HepG2 (cell line): ENCODE data around the gene EGFR. TPM values are rescaled to one million over a fixed set of nuclear protein-coding genes. Genes with fewer than 3 reads are reported as not detected.

Source experiments
- ATAC-seq: fragments of 200-7000 bp; cut with Tn5 transposase; 3 replicates; pipeline ENCODE4 v1.9.1; 2020; ENCODE audit warnings: mild to moderate bottlenecking, moderate library complexity
- BruUV-seq: library from RNA; stranded (reverse); fragments of 400-500 nt; replicated peaks from 2 replicates; lab custom pipeline; 2021; lab: Mats Ljungman, UMichigan
- CTCF ChIA-PET: fragments of 300-600 bp; formaldehyde crosslinking; extraction: SDS; loops from one replicate; lab custom pipeline; 2021; ENCODE audit warnings: low total read pairs, inconsistent platforms, low intra/inter-chr PET ratio; lab: Yijun Ruan, JAX
- POLR2A ChIA-PET: fragments of 350-600 bp; sonication (Branson Sonifier 250); formaldehyde crosslinking; loops from one replicate; lab custom pipeline; 2020; ENCODE audit warnings: antibody characterized with exemption, inconsistent platforms; lab: Yijun Ruan, JAX
- DNase-seq: peaks from one replicate; pipeline ENCODE4 v3.0.0-alpha.2; 2015; ENCODE audit warnings: low spot score
- FAIRE-seq: peaks from 3 replicates; lab custom pipeline; 2011; peaks lifted over from hg19 to GRCh38; lab: Jason Lieb, UNC
- H2AFZ ChIP-seq: one replicate; pipeline ENCODE4 v1.6.1; 2011; ENCODE audit warnings: low read length, inconsistent platforms
- H3K27ac ChIP-seq: fragments of 300-600 bp; 3 replicates; pipeline ENCODE4 v1.8.0; 2011; ENCODE audit warnings: mixed run types, mild to moderate bottlenecking, mixed read lengths, low read length, inconsistent platforms; ENCODE audit not compliant: insufficient read depth; ENCODE audit errors: extremely low read length
- H3K27me3 ChIP-seq, 2 experiments: fragments of 200-600 bp in 1 of 2; 2 replicates in 1 of 2; 3 replicates in 1 of 2; pipeline versions ENCODE4 v1.6.0 to v1.8.0; 2011; ENCODE audit warnings: low read length in 2 of 2, mild to moderate bottlenecking in 2 of 2, moderate library complexity in 2 of 2, inconsistent platforms in 1 of 2; ENCODE audit not compliant: insufficient read depth in 2 of 2, control insufficient read depth in 1 of 2
- H3K36me3 ChIP-seq, 2 experiments: fragments of 200-600 bp in 1 of 2; replicated peaks in 1 of 2; 2 replicates in 1 of 2; 3 replicates in 1 of 2; pipeline versions ENCODE4 v1.5.1 to v1.8.0; 2011; ENCODE audit warnings: low read length in 2 of 2, inconsistent platforms in 1 of 2; ENCODE audit not compliant: insufficient read depth in 2 of 2, control insufficient read depth in 1 of 2
- H3K4me1 ChIP-seq: 2 replicates; pipeline ENCODE4 v1.5.1; 2012; ENCODE audit warnings: low read length, inconsistent platforms; ENCODE audit not compliant: insufficient read depth
- H3K4me2 ChIP-seq: 2 replicates; pipeline ENCODE4 v1.6.0; 2011; ENCODE audit warnings: low read depth, low read length, inconsistent platforms
- H3K4me3 ChIP-seq, 3 experiments: fragments of 200-600 bp in 1 of 3; sonication (generic), shearing (Covaris generic) in 1 of 3; replicated peaks in 1 of 3; 2 replicates each; pipeline ENCODE4 v1.5.1; 2011 to 2016; ENCODE audit warnings: low read length in 3 of 3, inconsistent platforms in 2 of 3, low read depth in 2 of 3, mild to moderate bottlenecking in 2 of 3, control low read depth in 1 of 3, mixed read lengths in 1 of 3; ENCODE audit not compliant: insufficient read depth in 1 of 3
- H3K79me2 ChIP-seq: one replicate; pipeline ENCODE4 v1.6.1; 2011; ENCODE audit warnings: low read length, inconsistent platforms; ENCODE audit not compliant: insufficient read depth
- H3K9ac ChIP-seq: 2 replicates; pipeline ENCODE4 v1.6.0; 2011; ENCODE audit warnings: mild to moderate bottlenecking, low read depth, low read length, inconsistent platforms; ENCODE audit not compliant: insufficient read depth
- H3K9me3 ChIP-seq: 2 replicates; pipeline ENCODE4 v1.5.1; 2012; ENCODE audit warnings: mild to moderate bottlenecking, low read length
- H4K20me1 ChIP-seq: 2 replicates; pipeline ENCODE4 v1.6.0; 2011; ENCODE audit warnings: inconsistent platforms, mild to moderate bottlenecking, low read length, moderate library complexity; ENCODE audit not compliant: insufficient read depth
- BHLHE40 ChIP-seq: IDR thresholded peaks from 2 replicates; pipeline ENCODE4 v1.6.1; 2011; ENCODE audit warnings: low read length, improper control_type of control experiment
- TCF7 ChIP-seq: sonication (generic); IDR thresholded peaks from 2 replicates; pipeline ENCODE4 v1.6.1; 2016; ENCODE audit warnings: antibody characterized with exemption, low read depth
- TCF7L2 ChIP-seq: IDR thresholded peaks from 2 replicates; pipeline ENCODE4 v1.6.1; 2011; ENCODE audit warnings: mild to moderate bottlenecking, low read depth, low read length, moderate library complexity
- ZNF616 ChIP-seq: sonication (generic); formaldehyde crosslinking; IDR thresholded peaks from 2 replicates; pipeline ENCODE4 v1.5.0; 2020; ENCODE audit warnings: low read depth, mild to moderate bottlenecking, missing genetic modification reagents
- WGBS: methylation state at CpG from one replicate; pipeline ENCODE4 v1.1.6; 2017; ENCODE audit warnings: low lambda C conversion rate; 5-methylcytosine and 5-hydroxymethylcytosine counted together
- in situ Hi-C: cut with HindIII; loops from 2 replicates; pipeline ENCODE4 v1.10.0; 2017; ENCODE audit warnings: low pct_unique_long_range_greater_than_20kb; ENCODE audit not compliant: extremely low pct_ligation_motif_present
- intact Hi-C: fragments of 100-400 bp; cut with micrococcal nuclease; formaldehyde crosslinking; loops from one replicate; pipeline ENCODE4 v1.10.0; 2022; ENCODE audit not compliant: unreplicated experiment
- polyA plus RNA-seq, 8 experiments: library from polyadenylated mRNA; depleted of rRNA in 3 of 8; stranded (reverse) in 7 of 8; unstranded in 1 of 8; fragments of >200 nt; fragmentation: Illumina TruSeq in 4 of 8; extraction: Trizol in 4 of 8; gene quantifications; 2 replicates each; pipeline versions ENCODE4 v1.2.1 to v1.2.3, GENCODE V29; 2011 to 2016; ENCODE audit warnings: low read depth in 4 of 8, missing spikeins in 1 of 8, mixed read lengths in 1 of 8; ENCODE audit not compliant: insufficient read depth in 1 of 8
- total RNA-seq, 5 experiments: library from RNA; depleted of rRNA; stranded (reverse); fragments of >200 nt; fragmentation: Illumina TruSeq; extraction: Trizol; gene quantifications; 2 replicates each; pipeline ENCODE4 v1.2.3, GENCODE V29; 2016; ENCODE audit warnings: low read depth in 1 of 5
- TF ChIP-seq, protein P1 (sequence below): sonication (generic); formaldehyde crosslinking; IDR thresholded peaks from 2 replicates; pipeline ENCODE4 v1.5.1; 2020; ENCODE audit warnings: missing genetic modification reagents, mild to moderate bottlenecking, borderline replicate concordance

The EGFR gene
- total and polyA plus RNA-seq, 2 of the 13 experiments (the other 11 are each of a cell fraction or from before 2014, with no cell fraction given): 7.0 to 10.0 TPM

GRCh38 chr7:55193245-55193644 lies 174.4 kb downstream of the EGFR start:
- DNase-seq (no peak), FAIRE-seq (no peak), ATAC-seq (no peak)
- H3K4me1 ChIP-seq: peaks cover 38% of the 10 kb centered on the region
- ChIA-PET POLR2A (interaction anchor here (3.0 kb wide), 1 partner anchor 15 kb away, joined by 11 read pairs; no protein-coding TSS in a partner anchor), CTCF (no interaction called here)
- intact Hi-C loops: no loop called here
- 94% methylated on average over 9 of the region's 9 CpGs for WGBS
- H3K27me3 ChIP-seq: no peaks in the 10 kb centered on the region
- H3K4me3 ChIP-seq: no peak overlapping the region
- H3K9ac ChIP-seq: no peak overlapping the region
- no peaks in the 10 kb centered on the region for H4K20me1 ChIP-seq
- in situ Hi-C loops: no loop called here
- no peak for TF ChIP-seq TCF7L2
- TF ChIP-seq, protein P1, sequence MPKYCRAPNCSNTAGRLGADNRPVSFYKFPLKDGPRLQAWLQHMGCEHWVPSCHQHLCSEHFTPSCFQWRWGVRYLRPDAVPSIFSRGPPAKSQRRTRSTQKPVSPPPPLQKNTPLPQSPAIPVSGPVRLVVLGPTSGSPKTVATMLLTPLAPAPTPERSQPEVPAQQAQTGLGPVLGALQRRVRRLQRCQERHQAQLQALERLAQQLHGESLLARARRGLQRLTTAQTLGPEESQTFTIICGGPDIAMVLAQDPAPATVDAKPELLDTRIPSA (CRISPR knock-in tag): no peak
- TF ChIP-seq BHLHE40: no peak
- no peak for TF ChIP-seq TCF7
- H3K9me3 ChIP-seq: no peaks in the 10 kb centered on the region
- H2AFZ ChIP-seq: no peak overlapping the region
- peaks cover 12 to 40% of the 10 kb centered on the region in 2 experiments for H3K36me3 ChIP-seq
- no peak overlapping the region for H3K4me2 ChIP-seq
- BruUV-seq: no TSS peak
- H3K27ac ChIP-seq: no peak overlapping the region
- H3K79me2 ChIP-seq: peaks cover 8% of the 10 kb centered on the region

GRCh38 chr7:55194522-55194921 lies 175.7 kb downstream of the EGFR start:
- Histone ChIP-seq H4K20me1 (no peaks in the 10 kb centered on the region), H3K9ac (no peak overlapping the region), H3K4me3 (no peak overlapping the region), H3K27ac (no peak overlapping the region), H3K79me2 (peaks cover 4% of the 10 kb centered on the region), H3K4me2 (no peak overlapping the region), H3K4me1 (peaks cover 27% of the 10 kb centered on the region), H3K36me3 (peaks cover 16 to 52% of the 10 kb centered on the region in 2 experiments), H2AFZ (no peak overlapping the region), H3K9me3 (no peaks in the 10 kb centered on the region), H3K27me3 (no peaks in the 10 kb centered on the region)
- intact Hi-C loops: no loop called here
- no peak for ATAC-seq
- no TSS peak for BruUV-seq
- in situ Hi-C loops: no loop called here
- ChIA-PET CTCF (no interaction called here), POLR2A (interaction anchor here (1.5 kb wide), 1 partner anchor 15 kb away, joined by 4 read pairs; no protein-coding TSS in a partner anchor)
- no peak for DNase-seq
- no peak for TF ChIP-seq ZNF616
- WGBS: 100% methylated on average over 6 of the region's 6 CpGs
- no peak for FAIRE-seq
